B cell (primary cell): ENCODE results near the gene NPAS3. TPM values are rescaled to one million over a fixed set of nuclear protein-coding genes. Genes with fewer than 3 reads are reported as not detected.

ENCODE experiments used
- ATAC-seq: fragments of 200-7000 bp; cut with Tn5 transposase; one replicate; pipeline ENCODE4 v1.10.0; 2021; ENCODE audit warnings: low read depth, mild to moderate bottlenecking, moderate number of reproducible peaks, moderate library complexity
- CTCF ChIA-PET: fragments of 350-600 bp; sonication (Branson Sonifier 250); formaldehyde crosslinking; loops from one replicate; lab custom pipeline; 2021; ENCODE audit warnings: antibody characterized with exemption, inconsistent platforms; lab: Charles Lee
- POLR2A ChIA-PET: fragments of 350-600 bp; sonication (Branson Sonifier 250); formaldehyde crosslinking; loops from one replicate; lab custom pipeline; 2021; ENCODE audit warnings: antibody characterized with exemption; lab: Charles Lee
- DNase-seq: peaks from one replicate; pipeline ENCODE4 v3.0.0; 2013
- H2AFZ ChIP-seq: 2 replicates; pipeline ENCODE4 v1.6.1; 2012; ENCODE audit warnings: mild to moderate bottlenecking, low read depth, low read length; ENCODE audit not compliant: insufficient read depth, poor library complexity, severe bottlenecking
- H3K27ac ChIP-seq, 2 donors: 1 replicate in 1 of 2; 2 replicates in 1 of 2; pipeline ENCODE4 v1.5.1; 2012 to 2013; ENCODE audit warnings: low read length in 2 of 2, mild to moderate bottlenecking in 2 of 2, moderate library complexity in 1 of 2
- H3K27me3 ChIP-seq, 4 experiments: fragments of 200-600 bp in 1 of 4; sonication (generic) in 1 of 4; replicated peaks in 1 of 4; 1 replicate in 2 of 4; 2 replicates in 2 of 4; pipeline versions ENCODE4 v1.6.1 to v1.7.0; 2013 to 2016; ENCODE audit warnings: low read length in 3 of 4, mild to moderate bottlenecking in 2 of 4, mixed read lengths in 1 of 4, moderate library complexity in 1 of 4; ENCODE audit not compliant: insufficient read depth in 4 of 4, control insufficient read depth in 3 of 4; ENCODE audit errors: control extremely low read depth in 1 of 4
- H3K36me3 ChIP-seq, 2 experiments: replicated peaks in 1 of 2; 1 replicate in 1 of 2; 2 replicates in 1 of 2; pipeline versions ENCODE4 v1.6.1 to v1.7.1; 2013; ENCODE audit warnings: low read length in 1 of 2; ENCODE audit not compliant: insufficient read depth in 2 of 2, control insufficient read depth in 1 of 2; ENCODE audit errors: control extremely low read depth in 1 of 2, extremely low read depth in 1 of 2
- H3K4me1 ChIP-seq, 2 donors: fragments of 200-600 bp in 1 of 2; sonication (generic) in 1 of 2; 1 replicate in 1 of 2; 2 replicates in 1 of 2; pipeline versions ENCODE4 v1.5.1 to v1.6.1; 2013 to 2017; ENCODE audit warnings: low read length in 2 of 2; ENCODE audit not compliant: control insufficient read depth in 2 of 2, insufficient read depth in 2 of 2
- H3K4me2 ChIP-seq: replicated peaks from 2 replicates; pipeline ENCODE3; 2012; ENCODE audit warnings: mild to moderate bottlenecking, low read depth, low read length; ENCODE audit not compliant: poor library complexity, severe bottlenecking
- H3K4me3 ChIP-seq, 5 experiments: fragments of 200-600 bp in 1 of 5; sonication (generic) in 1 of 5; 1 replicate in 3 of 5; 2 replicates in 2 of 5; pipeline versions ENCODE4 v1.5.1 to v1.7.0; 2011 to 2016; ENCODE audit warnings: low read length in 4 of 5, mild to moderate bottlenecking in 4 of 5, low read depth in 2 of 5, control low read depth in 1 of 5, moderate library complexity in 1 of 5; ENCODE audit not compliant: insufficient read depth in 1 of 5; ENCODE audit errors: control extremely low read depth in 1 of 5, extremely low read depth in 1 of 5
- H3K79me2 ChIP-seq: fragments of 200-600 bp; sonication (generic); one replicate; pipeline ENCODE4 v1.6.0; 2016; ENCODE audit warnings: low read length; ENCODE audit not compliant: control insufficient read depth, insufficient read depth
- H3K9ac ChIP-seq: fragments of 200-600 bp; sonication (generic); 2 replicates; pipeline ENCODE4 v1.6.1; 2017; ENCODE audit warnings: mild to moderate bottlenecking, low read length, moderate library complexity
- H3K9me3 ChIP-seq, 3 donors: one replicate each; pipeline versions ENCODE4 v1.6.1 to v1.7.1; 2013; ENCODE audit warnings: low read length in 2 of 3; ENCODE audit not compliant: control insufficient read depth in 2 of 3, insufficient read depth in 1 of 3; ENCODE audit errors: control extremely low read depth in 1 of 3
- H4K20me1 ChIP-seq: 2 replicates; pipeline ENCODE4 v1.6.0; 2012; ENCODE audit warnings: mild to moderate bottlenecking, low read length; ENCODE audit not compliant: insufficient read depth, control insufficient read depth, poor library complexity, severe bottlenecking
- H3K27ac Mint-ChIP-seq: one replicate; pipeline ENCODE4 v1.8.0; 2021; ENCODE audit warnings: mixed read lengths
- H3K27me3 Mint-ChIP-seq: one replicate; pipeline ENCODE4 v1.8.0; 2021; ENCODE audit warnings: mixed read lengths
- H3K4me1 Mint-ChIP-seq: one replicate; pipeline ENCODE4 v1.8.0; 2021; ENCODE audit warnings: mixed read lengths
- H3K4me3 Mint-ChIP-seq: one replicate; pipeline ENCODE4 v1.8.0; 2021; ENCODE audit warnings: mixed read lengths
- H3K9me3 Mint-ChIP-seq: one replicate; pipeline ENCODE4 v1.8.0; 2022; ENCODE audit warnings: mixed read lengths; ENCODE audit not compliant: insufficient read depth
- EZH2 ChIP-seq: IDR thresholded peaks from 2 replicates; pipeline ENCODE4 v1.6.1; 2012; ENCODE audit warnings: borderline replicate concordance, low read depth, mild to moderate bottlenecking, moderate library complexity, low read length; ENCODE audit not compliant: insufficient read depth, poor library complexity, severe bottlenecking
- WGBS: methylation state at CpG from one replicate; pipeline ENCODE4 v1.1.5; 2013; ENCODE audit warnings: missing lambda C conversion rate; ENCODE audit not compliant: insufficient coverage; 5-methylcytosine and 5-hydroxymethylcytosine counted together
- intact Hi-C: fragments of 100-400 bp; cut with micrococcal nuclease; formaldehyde crosslinking; loops from one replicate; pipeline ENCODE4 v1.10.0; 2022
- polyA plus RNA-seq: library from polyadenylated mRNA; depleted of rRNA; stranded (reverse); fragments of >200 nt; gene quantifications from 2 replicates; pipeline ENCODE4 v1.2.3, GENCODE V29; 2012
- total RNA-seq, 2 donors: library from RNA; stranded (reverse); fragments of 120-200 nt in 1 of 2; gene quantifications; 1 replicate in 1 of 2; 2 replicates in 1 of 2; pipeline versions ENCODE4 v1.2.3 to v1.2.4, GENCODE V29; 2013 to 2022
- TF ChIP-seq, protein P1 (sequence below): fragments of 200-600 bp; IDR thresholded peaks from one replicate; pipeline ENCODE4 v1.8.0; 2022; ENCODE audit warnings: antibody characterized with exemption, mild to moderate bottlenecking

The NPAS3 gene
- total and polyA plus RNA-seq, 2 donors (not counting 1 experiment from before 2014, with no cell fraction given): not detected

DNA sequence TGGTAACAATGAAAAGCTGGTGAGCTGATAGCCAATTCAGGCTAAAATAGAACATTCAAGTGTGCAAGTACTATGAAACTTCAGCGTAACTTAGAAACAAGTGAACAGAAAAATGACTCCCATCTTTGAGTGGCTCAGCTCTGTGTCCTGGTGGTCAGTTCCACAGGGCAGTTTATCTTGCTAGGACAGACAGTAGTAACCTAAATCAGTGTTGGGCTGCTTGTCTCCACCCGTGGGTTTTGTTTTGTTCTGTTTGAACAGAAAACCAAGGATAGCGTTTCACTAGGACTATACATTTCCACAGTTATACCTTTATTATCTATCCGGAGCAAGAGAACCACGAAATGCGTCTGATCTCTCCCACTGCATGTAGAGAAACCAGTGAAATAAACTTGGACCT is 544.4 kb downstream of the NPAS3 start:
- H3K27me3 Mint-ChIP-seq: no peaks in the 10 kb centered on the region

DNA sequence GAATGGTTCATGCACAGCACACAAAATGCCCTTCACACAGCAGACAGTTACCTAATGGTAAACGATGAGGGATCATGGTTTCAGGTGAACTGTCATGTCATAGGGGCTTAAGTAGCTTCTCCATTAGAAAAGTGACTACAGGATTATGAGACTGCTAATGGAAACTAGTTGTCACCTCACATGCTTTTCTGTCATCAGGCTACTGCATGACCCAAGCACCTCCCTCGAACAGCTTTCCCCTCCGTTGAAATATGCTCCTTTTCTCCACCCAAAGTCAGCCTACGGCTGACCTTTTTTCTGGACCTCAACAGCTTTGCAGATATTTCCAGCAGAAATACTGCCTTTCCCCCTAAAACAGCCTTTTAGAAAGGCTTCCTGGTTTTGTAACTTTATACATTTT is 544.9 kb downstream of the NPAS3 start:
- Histone ChIP-seq H3K36me3 (no peaks in the 10 kb centered on the region), H3K4me2 (no peak overlapping the region), H3K79me2 (no peaks in the 10 kb centered on the region), H3K9me3 (peaks cover 0 to 2% (median 0%) of the 10 kb centered on the region in 3 donors), H2AFZ (no peak overlapping the region), H3K27ac (no peak overlapping the region), H3K9ac (no peak overlapping the region), H3K4me1 (no peaks in the 10 kb centered on the region), H4K20me1 (no peaks in the 10 kb centered on the region), H3K27me3 (peaks cover 0 to 4% (median 0%) of the 10 kb centered on the region in 4 experiments), H3K4me3 (no peak overlapping the region)
- Mint-ChIP-seq H3K4me3 (no peak overlapping the region), H3K27me3 (no peaks in the 10 kb centered on the region), H3K4me1 (peaks cover 4% of the 10 kb centered on the region), H3K9me3 (no peaks in the 10 kb centered on the region), H3K27ac (no peak overlapping the region)
- ChIA-PET CTCF (no interaction called here), POLR2A (no interaction called here)
- WGBS: 85% methylated on average over 4 of the region's 4 CpGs
- TF ChIP-seq, protein P1, sequence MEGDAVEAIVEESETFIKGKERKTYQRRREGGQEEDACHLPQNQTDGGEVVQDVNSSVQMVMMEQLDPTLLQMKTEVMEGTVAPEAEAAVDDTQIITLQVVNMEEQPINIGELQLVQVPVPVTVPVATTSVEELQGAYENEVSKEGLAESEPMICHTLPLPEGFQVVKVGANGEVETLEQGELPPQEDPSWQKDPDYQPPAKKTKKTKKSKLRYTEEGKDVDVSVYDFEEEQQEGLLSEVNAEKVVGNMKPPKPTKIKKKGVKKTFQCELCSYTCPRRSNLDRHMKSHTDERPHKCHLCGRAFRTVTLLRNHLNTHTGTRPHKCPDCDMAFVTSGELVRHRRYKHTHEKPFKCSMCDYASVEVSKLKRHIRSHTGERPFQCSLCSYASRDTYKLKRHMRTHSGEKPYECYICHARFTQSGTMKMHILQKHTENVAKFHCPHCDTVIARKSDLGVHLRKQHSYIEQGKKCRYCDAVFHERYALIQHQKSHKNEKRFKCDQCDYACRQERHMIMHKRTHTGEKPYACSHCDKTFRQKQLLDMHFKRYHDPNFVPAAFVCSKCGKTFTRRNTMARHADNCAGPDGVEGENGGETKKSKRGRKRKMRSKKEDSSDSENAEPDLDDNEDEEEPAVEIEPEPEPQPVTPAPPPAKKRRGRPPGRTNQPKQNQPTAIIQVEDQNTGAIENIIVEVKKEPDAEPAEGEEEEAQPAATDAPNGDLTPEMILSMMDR: no peak
- no peak for TF ChIP-seq EZH2
- DNase-seq (no peak), ATAC-seq (no peak)
- intact Hi-C loops: no loop called here

More for the DNA sequence above, 544.4 kb downstream of the NPAS3 start:
- Histone ChIP-seq H3K9me3 (peaks cover 0 to 2% (median 0%) of the 10 kb centered on the region in 3 donors), H3K9ac (no peak overlapping the region), H4K20me1 (no peaks in the 10 kb centered on the region), H3K27me3 (peaks cover 0 to 4% (median 0%) of the 10 kb centered on the region in 4 experiments), H2AFZ (no peak overlapping the region), H3K4me2 (no peak overlapping the region), H3K4me1 (no peaks in the 10 kb centered on the region), H3K4me3 (no peak overlapping the region), H3K27ac (no peak overlapping the region), H3K36me3 (no peaks in the 10 kb centered on the region), H3K79me2 (no peaks in the 10 kb centered on the region)
- ATAC-seq: no peak
- TF ChIP-seq EZH2: no peak
- TF ChIP-seq, protein P1: no peak
- WGBS: 92% methylated on average over 6 of the region's 6 CpGs
- Mint-ChIP-seq H3K27ac (no peak overlapping the region), H3K9me3 (no peaks in the 10 kb centered on the region), H3K4me1 (peaks cover 4% of the 10 kb centered on the region), H3K4me3 (no peak overlapping the region)
- intact Hi-C loops: no loop called here
- ChIA-PET CTCF (no interaction called here), POLR2A (no interaction called here)
- no peak for DNase-seq
